ENCODE measurements around the gene RNF213.

Gene RNF213

DNA sequence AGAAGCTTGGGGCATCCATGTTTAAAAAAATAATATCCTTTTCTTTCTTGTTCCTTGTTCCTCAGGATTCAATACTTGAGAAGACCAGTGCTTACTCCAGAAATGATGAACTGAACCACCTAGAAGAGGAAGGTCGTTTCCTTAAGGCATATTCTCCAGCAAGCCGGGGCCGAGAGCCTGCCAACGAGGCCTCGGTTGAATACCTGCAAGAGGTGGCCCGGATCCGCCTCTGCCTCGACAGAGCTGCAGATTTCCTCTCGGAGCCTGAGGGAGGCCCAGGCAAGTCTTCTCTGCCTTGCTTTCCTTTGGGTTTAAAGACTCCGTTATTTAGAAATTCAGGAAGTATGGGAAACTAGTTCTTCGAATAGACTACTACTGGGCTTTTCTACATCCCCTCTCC lies 111.8 kb downstream of the RNF213 start:
- H3K27me3 ChIP-seq, result no peaks in the 10 kb centered on the region
- no peaks in the 10 kb centered on the region for H3K4me1 ChIP-seq (ENCODE audit: control insufficient read depth in 1 of 2, insufficient read depth in 1 of 2, low read depth in 1 of 2, low read length in 1 of 2)
- peaks cover 100% of the 10 kb centered on the region for H3K36me3 ChIP-seq
- no peak for TF ChIP-seq CTCF (IDR thresholded peaks at IDR 0.05)
- H3K27ac ChIP-seq, result no peak overlapping the region
- H3K9me3 ChIP-seq, result no peaks in the 10 kb centered on the region
- no peak overlapping the region for H3K4me3 ChIP-seq (ENCODE audit: low read depth in 1 of 2, low read length in 1 of 2)

DNA sequence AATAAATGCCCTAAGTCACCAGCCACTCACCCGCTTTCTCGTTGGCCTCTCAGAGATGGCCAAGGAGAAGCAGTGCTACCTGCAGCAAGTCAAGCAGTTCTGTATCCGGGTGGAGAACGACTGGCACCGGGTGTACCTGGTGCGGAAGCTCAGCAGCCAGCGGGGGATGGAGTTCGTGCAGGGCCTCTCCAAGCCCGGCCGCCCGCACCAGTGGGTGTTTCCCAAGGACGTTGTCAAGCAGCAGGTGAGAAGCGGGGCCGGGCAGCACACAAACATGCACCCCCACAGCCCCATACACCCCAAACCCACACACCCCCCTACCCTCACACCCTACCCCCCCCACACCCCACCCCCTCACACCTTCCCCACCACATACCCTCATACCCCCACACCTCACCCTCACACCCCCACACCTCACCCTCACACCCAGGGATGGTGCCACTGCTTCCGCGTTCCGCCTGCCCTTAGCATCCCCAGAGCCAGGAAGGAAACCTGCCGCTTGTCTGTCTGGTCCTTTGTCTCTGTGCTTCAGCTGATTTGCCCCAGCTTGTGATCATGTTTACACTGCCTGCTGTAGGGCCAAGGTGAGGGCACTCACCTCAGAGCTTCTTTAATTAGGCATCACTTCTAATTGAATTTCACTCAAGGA lies 112.4 kb downstream of the RNF213 start:
- no peak for TF ChIP-seq CTCF (IDR thresholded peaks at IDR 0.05)
- H3K4me3 ChIP-seq (ENCODE audit: low read depth in 1 of 2, low read length in 1 of 2), result no peak overlapping the region
- no peak overlapping the region for H3K27ac ChIP-seq
- H3K4me1 ChIP-seq (ENCODE audit: control insufficient read depth in 1 of 2, insufficient read depth in 1 of 2, low read depth in 1 of 2, low read length in 1 of 2), result no peaks in the 10 kb centered on the region
- peaks cover 100% of the 10 kb centered on the region for H3K36me3 ChIP-seq
- no peaks in the 10 kb centered on the region for H3K27me3 ChIP-seq
- no peaks in the 10 kb centered on the region for H3K9me3 ChIP-seq

DNA sequence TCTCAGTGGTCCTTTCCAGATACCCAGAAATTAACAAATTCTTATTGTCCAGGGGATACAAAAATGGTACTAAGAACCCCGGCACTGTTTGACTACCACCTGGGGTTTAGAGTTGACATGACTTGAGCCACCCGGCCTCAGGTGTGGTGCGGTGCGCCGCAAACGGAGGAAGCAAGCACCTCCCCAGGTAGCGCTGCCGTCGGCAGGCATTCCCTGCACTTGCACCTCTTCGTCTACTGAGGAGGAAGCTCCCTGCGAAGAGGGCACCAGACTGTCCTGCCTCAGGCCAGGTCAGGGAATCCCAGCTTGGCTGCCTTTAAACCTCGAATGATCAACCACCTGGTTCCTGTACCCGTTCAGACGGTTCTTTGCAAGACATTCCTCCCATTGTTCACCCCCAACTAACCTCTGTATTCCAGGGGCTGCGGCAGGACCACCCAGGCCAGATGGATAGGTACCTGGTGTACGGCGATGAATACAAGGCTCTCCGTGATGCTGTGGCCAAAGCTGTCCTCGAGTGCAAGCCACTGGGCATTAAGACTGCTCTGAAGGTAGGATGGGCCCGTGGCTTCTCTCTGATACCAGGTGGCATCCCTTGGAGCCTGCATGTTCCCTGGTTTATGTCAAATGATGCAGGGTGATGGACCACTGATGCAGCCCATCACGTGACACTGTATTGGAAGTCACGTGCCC lies 113.5 kb downstream of the RNF213 start:
- Histone ChIP-seq H3K4me3 (ENCODE audit: low read depth in 1 of 2, low read length in 1 of 2) (no peak overlapping the region), H3K4me1 (ENCODE audit: control insufficient read depth in 1 of 2, insufficient read depth in 1 of 2, low read depth in 1 of 2, low read length in 1 of 2) (no peaks in the 10 kb centered on the region), H3K27ac (no peak overlapping the region), H3K9me3 (no peaks in the 10 kb centered on the region), H3K27me3 (no peaks in the 10 kb centered on the region), H3K36me3 (peaks cover 100% of the 10 kb centered on the region)
- TF ChIP-seq CTCF (IDR thresholded peaks at IDR 0.05), result no peak

DNA sequence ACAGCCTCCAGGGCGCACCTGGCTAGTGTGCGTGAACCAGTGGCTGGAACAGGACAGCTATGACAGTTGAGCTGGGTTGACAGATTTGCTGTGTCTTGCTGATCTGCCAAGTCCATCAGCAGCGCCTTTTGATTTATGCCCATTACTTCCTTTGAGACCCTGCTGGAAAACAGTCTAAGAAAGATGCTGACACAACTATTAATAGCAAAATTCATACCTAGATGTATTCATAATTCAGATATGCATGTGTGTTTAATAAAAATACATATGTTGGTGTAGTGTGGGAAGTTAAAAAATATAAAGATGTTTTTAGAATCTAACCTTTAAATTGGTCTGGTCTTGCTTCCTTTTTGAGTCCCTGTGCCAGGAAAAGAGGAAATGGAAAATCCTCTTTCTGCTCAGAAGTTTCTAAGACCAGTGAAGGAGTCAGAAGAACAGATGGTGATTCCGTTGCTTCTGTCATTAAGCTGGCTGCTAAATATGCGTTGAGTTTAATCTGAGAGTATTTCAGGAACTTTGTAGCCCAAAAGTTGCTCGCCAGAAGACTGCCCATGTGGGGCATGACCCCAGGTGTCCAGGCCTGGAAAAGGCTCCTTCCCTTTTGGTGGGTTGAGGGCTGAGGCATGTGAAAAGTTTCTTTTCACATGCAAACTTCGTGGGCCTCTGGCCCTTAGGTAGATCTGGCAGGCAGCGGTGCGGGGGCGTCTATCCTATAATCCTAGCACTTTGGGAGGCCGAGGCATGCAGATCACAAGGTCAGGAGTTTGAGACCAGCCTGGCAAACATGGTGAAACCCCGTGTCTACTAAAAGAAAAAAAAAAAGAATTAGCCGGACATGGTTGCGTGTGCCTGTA lies 114.3 kb downstream of the RNF213 start:
- no peak for TF ChIP-seq CTCF (IDR thresholded peaks at IDR 0.05)
- H3K9me3 ChIP-seq, result no peaks in the 10 kb centered on the region
- H3K4me1 ChIP-seq (ENCODE audit: control insufficient read depth in 1 of 2, insufficient read depth in 1 of 2, low read depth in 1 of 2, low read length in 1 of 2), result no peaks in the 10 kb centered on the region
- H3K36me3 ChIP-seq, result peaks cover 100% of the 10 kb centered on the region
- H3K27me3 ChIP-seq, result no peaks in the 10 kb centered on the region
- H3K4me3 ChIP-seq (ENCODE audit: low read depth in 1 of 2, low read length in 1 of 2), result no peak overlapping the region
- no peak overlapping the region for H3K27ac ChIP-seq

GRCh38 chr17:80376531-80376930 lies 115.9 kb downstream of the RNF213 start:
- no peak overlapping the region for H3K4me3 ChIP-seq (ENCODE audit: low read depth in 1 of 2, low read length in 1 of 2)
- H3K36me3 ChIP-seq, result peaks cover 100% of the 10 kb centered on the region
- no peaks in the 10 kb centered on the region for H3K27me3 ChIP-seq
- TF ChIP-seq CTCF (IDR thresholded peaks at IDR 0.05), result no peak
- no peak overlapping the region for H3K27ac ChIP-seq
- no peaks in the 10 kb centered on the region for H3K4me1 ChIP-seq (ENCODE audit: control insufficient read depth in 1 of 2, insufficient read depth in 1 of 2, low read depth in 1 of 2, low read length in 1 of 2)
- no peaks in the 10 kb centered on the region for H3K9me3 ChIP-seq
